ENCODE results near the gene CCL2. TPM values are rescaled to one million over a fixed set of nuclear protein-coding genes. Genes with fewer than 3 reads are reported as not detected.

Gene CCL2
- total RNA-seq, 1 experiment from 2014 or later: not detected

DNA sequence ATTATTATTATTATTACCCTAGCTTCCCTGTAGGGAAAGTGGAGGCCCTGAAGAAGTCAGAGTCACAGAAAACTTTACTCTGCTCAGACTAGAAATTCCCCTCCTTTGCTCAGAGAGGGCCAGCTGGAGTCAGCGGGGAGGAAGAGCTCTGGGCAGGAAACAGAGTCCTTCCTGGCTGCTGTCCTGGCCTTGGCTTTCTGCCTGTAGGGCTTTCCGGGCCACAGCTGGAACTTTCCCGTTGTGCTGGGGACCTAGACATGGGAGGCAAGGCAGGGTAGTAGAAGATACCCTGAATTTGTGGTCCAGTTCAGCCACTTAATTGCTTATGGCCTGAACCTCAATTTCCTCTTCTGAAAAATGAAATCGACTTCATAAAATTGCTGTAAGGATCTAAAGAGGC, 14.0 kb upstream of the CCL2 start:
- H3K4me2 ChIP-seq (ENCODE audit: low read length): no peak overlapping the region
- no peaks in the 10 kb centered on the region for H3K4me1 ChIP-seq (ENCODE audit: control insufficient read depth in 1 of 2, insufficient read depth in 2 of 2, low read length in 2 of 2)
- no peaks in the 10 kb centered on the region for H3K9me3 ChIP-seq (ENCODE audit: control insufficient read depth in 1 of 2, insufficient read depth in 1 of 2, low read depth in 1 of 2, low read length in 2 of 2)
- H2AFZ ChIP-seq (ENCODE audit: low read depth, low read length, poor library complexity, severe bottlenecking): no peak overlapping the region
- no TSS peak for BruUV-seq (replicated peaks)
- ChIA-PET CTCF (no interaction called here), POLR2A (no interaction called here), RAD21 (ENCODE audit: low non-redundant PET in 1 of 2, low total read pairs in 2 of 2, uncharacterized antibody in 2 of 2, unreplicated experiment in 2 of 2) (no interaction called here)
- no peaks in the 10 kb centered on the region for H4K20me1 ChIP-seq (ENCODE audit: insufficient read depth)
- DNase-seq (ENCODE audit: low read depth, low spot score): no peak
- no peak overlapping the region for H3K27ac ChIP-seq (ENCODE audit: low read depth, low read length)
- ATAC-seq: no peak
- H3K9ac ChIP-seq (ENCODE audit: low read length): no peak overlapping the region
- no peaks in the 10 kb centered on the region for H3K79me2 ChIP-seq (ENCODE audit: insufficient read depth, low read length)
- intact Hi-C loops (cut with micrococcal nuclease): no loop called here
- H3K9me2 ChIP-seq (ENCODE audit: insufficient read depth): no peaks in the 10 kb centered on the region
- H3K36me3 ChIP-seq (ENCODE audit: control insufficient read depth in 1 of 2, insufficient read depth in 2 of 2, low read length in 2 of 2): no peaks in the 10 kb centered on the region
- no peak overlapping the region for H3K4me3 ChIP-seq (replicated peaks in 1 of 2; ENCODE audit: low read depth in 1 of 2, low read length in 2 of 2)
- TF ChIP-seq ZBTB33 (IDR thresholded peaks at IDR 0.05; ENCODE audit: extremely low read depth, insufficient replicate concordance, low read length) (no peak), FOSL1 (IDR thresholded peaks at IDR 0.05; ENCODE audit: low read depth) (no peak), YY1 (IDR thresholded peaks at IDR 0.05; ENCODE audit: extremely low read depth, insufficient replicate concordance, low read depth, low read length) (no peak), SP1 (IDR thresholded peaks at IDR 0.05; ENCODE audit: low read depth) (no peak), ZFX (IDR thresholded peaks at IDR 0.05) (no peak), SRF (IDR thresholded peaks at IDR 0.05; ENCODE audit: low read depth) (no peak), SIN3A (IDR thresholded peaks at IDR 0.05; ENCODE audit: low read depth) (no peak), EGR1 (IDR thresholded peaks at IDR 0.05; ENCODE audit: low read depth) (no peak), EZH2phosphoT487 (IDR thresholded peaks at IDR 0.05; ENCODE audit: borderline replicate concordance) (no peak), EZH2 (IDR thresholded peaks at IDR 0.05) (no peak), CEBPB (IDR thresholded peaks at IDR 0.05; ENCODE audit: low read depth) (no peak), CBX3 (IDR thresholded peaks at IDR 0.05; ENCODE audit: low read depth) (no peak), ELF1 (IDR thresholded peaks at IDR 0.05; ENCODE audit: borderline replicate concordance, low read depth) (no peak), ZNF274 (IDR thresholded peaks at IDR 0.05; ENCODE audit: low read depth, low read length) (no peak), POLR2A (IDR thresholded peaks at IDR 0.05; ENCODE audit: borderline replicate concordance, extremely low read depth, insufficient read depth, insufficient read length) (no peak), JUND (IDR thresholded peaks at IDR 0.05) (no peak), CTCF (IDR thresholded peaks at IDR 0.05 in 2 of 3, conservative IDR thresholded peaks at IDR 0.05 in 1 of 3; ENCODE audit: borderline replicate concordance in 1 of 3, insufficient read depth in 1 of 3, low read depth in 2 of 3, low read length in 2 of 3) (no peak)
- TF ChIP-seq, protein P1, sequence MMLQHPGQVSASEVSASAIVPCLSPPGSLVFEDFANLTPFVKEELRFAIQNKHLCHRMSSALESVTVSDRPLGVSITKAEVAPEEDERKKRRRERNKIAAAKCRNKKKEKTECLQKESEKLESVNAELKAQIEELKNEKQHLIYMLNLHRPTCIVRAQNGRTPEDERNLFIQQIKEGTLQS (IDR thresholded peaks at IDR 0.05): no peak
- TF ChIP-seq, protein P2, sequence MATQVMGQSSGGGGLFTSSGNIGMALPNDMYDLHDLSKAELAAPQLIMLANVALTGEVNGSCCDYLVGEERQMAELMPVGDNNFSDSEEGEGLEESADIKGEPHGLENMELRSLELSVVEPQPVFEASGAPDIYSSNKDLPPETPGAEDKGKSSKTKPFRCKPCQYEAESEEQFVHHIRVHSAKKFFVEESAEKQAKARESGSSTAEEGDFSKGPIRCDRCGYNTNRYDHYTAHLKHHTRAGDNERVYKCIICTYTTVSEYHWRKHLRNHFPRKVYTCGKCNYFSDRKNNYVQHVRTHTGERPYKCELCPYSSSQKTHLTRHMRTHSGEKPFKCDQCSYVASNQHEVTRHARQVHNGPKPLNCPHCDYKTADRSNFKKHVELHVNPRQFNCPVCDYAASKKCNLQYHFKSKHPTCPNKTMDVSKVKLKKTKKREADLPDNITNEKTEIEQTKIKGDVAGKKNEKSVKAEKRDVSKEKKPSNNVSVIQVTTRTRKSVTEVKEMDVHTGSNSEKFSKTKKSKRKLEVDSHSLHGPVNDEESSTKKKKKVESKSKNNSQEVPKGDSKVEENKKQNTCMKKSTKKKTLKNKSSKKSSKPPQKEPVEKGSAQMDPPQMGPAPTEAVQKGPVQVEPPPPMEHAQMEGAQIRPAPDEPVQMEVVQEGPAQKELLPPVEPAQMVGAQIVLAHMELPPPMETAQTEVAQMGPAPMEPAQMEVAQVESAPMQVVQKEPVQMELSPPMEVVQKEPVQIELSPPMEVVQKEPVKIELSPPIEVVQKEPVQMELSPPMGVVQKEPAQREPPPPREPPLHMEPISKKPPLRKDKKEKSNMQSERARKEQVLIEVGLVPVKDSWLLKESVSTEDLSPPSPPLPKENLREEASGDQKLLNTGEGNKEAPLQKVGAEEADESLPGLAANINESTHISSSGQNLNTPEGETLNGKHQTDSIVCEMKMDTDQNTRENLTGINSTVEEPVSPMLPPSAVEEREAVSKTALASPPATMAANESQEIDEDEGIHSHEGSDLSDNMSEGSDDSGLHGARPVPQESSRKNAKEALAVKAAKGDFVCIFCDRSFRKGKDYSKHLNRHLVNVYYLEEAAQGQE (IDR thresholded peaks at IDR 0.05; ENCODE audit: low read depth): no peak
- TF ChIP-seq, protein P3, sequence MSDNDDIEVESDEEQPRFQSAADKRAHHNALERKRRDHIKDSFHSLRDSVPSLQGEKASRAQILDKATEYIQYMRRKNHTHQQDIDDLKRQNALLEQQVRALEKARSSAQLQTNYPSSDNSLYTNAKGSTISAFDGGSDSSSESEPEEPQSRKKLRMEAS (IDR thresholded peaks at IDR 0.05): no peak
- no peaks in the 10 kb centered on the region for H3K27me3 ChIP-seq (ENCODE audit: insufficient read depth, low read length)

All from HCT116 (cell line).